ENCODE results near the gene CABP2.

CABP2 gene

GRCh38 chr11:67493548-67494370 lies 29.5 kb downstream of the CABP2 start:
- TF ChIP-seq, protein P1, sequence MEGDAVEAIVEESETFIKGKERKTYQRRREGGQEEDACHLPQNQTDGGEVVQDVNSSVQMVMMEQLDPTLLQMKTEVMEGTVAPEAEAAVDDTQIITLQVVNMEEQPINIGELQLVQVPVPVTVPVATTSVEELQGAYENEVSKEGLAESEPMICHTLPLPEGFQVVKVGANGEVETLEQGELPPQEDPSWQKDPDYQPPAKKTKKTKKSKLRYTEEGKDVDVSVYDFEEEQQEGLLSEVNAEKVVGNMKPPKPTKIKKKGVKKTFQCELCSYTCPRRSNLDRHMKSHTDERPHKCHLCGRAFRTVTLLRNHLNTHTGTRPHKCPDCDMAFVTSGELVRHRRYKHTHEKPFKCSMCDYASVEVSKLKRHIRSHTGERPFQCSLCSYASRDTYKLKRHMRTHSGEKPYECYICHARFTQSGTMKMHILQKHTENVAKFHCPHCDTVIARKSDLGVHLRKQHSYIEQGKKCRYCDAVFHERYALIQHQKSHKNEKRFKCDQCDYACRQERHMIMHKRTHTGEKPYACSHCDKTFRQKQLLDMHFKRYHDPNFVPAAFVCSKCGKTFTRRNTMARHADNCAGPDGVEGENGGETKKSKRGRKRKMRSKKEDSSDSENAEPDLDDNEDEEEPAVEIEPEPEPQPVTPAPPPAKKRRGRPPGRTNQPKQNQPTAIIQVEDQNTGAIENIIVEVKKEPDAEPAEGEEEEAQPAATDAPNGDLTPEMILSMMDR (IDR thresholded peaks at IDR 0.05): no peak

DNA sequence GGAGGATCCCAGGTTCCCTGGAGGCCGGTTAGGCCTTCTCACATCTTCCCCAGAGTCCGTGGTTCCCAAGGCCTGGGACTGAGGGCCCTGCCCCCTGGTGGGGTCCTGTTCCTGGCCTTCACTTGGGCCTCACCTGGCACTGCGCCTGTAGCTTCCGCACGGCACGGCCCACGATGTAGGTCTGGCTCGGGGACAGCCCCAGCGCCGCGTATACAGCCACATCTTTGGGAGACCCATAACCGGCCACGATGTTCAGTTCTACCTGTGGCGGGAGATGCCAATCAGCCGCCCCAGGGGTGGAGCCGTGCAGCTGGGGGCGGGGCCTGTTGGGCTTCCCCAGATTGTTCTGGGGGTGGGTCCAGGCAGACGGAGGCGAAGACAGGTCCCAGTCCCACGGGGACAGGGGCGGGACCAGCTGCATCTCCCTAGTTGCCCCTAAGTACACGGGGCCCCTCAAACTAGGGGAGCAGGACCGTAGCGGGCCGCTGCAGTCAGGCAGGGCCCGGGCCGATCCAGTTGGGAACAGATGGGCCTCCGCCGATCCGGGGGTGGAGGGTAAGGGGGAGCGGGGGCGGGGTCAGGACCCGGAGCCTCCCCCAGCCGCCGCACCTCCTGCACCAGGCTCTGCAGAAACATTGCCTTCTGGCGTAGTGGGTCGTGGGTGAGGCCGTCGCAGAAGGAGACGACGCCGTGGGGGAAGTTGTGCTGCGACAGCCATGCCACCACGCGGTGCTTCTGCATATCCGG lies 30.3 kb downstream of the CABP2 start:
- TF ChIP-seq, protein P1 (IDR thresholded peaks at IDR 0.05): no peak

- TF ChIP-seq, protein P1 (IDR thresholded peaks at IDR 0.05): no peak
Observed at GRCh38 chr11:67492069-67492727, 31.0 kb downstream of the CABP2 start.

- TF ChIP-seq, protein P1 (IDR thresholded peaks at IDR 0.05): no peak
Observed at GRCh38 chr11:67491276-67492068, 31.8 kb downstream of the CABP2 start.

DNA sequence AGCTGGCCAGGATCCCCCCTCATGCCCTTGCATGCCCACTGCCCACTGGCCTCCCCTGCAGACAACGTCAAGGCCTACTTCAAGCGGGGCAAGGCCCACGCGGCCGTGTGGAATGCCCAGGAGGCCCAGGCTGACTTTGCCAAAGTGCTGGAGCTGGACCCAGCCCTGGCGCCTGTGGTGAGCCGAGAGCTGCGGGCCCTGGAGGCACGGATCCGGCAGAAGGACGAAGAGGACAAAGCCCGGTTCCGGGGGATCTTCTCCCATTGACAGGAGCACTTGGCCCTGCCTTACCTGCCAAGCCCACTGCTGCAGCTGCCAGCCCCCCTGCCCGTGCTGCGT lies 32.5 kb downstream of the CABP2 start:
- TF ChIP-seq, protein P1 (IDR thresholded peaks at IDR 0.05): no peak

GRCh38 chr11:67489885-67490726 lies 33.1 kb downstream of the CABP2 start:
- TF ChIP-seq, protein P1 (IDR thresholded peaks at IDR 0.05): no peak

All from LNCAP (cell line).